K562 (cell line): ENCODE results near the gene TOX3. TPM values are rescaled to one million over a fixed set of nuclear protein-coding genes. Genes with fewer than 3 reads are reported as not detected.

ENCODE experiments used
- ATAC-seq: fragments of 200-7000 bp; cut with Tn5 transposase; 3 replicates; pipeline ENCODE4 v1.9.1; 2020; ENCODE audit warnings: moderate library complexity
- BruUV-seq: library from RNA; stranded (reverse); fragments of 400-500 nt; replicated peaks from 2 replicates; lab custom pipeline; 2021; lab: Mats Ljungman, UMichigan
- CTCF ChIA-PET: fragments of 300-600 bp; formaldehyde crosslinking; extraction: SDS; loops from one replicate; lab custom pipeline; 2021; ENCODE audit warnings: low intra/inter-chr PET ratio; lab: Yijun Ruan, JAX
- POLR2A ChIA-PET: fragments of 300-600, 350-650 bp; sonication (Branson Sonifier 250); formaldehyde crosslinking; extraction: SDS; loops from one replicate; lab custom pipeline; 2021; ENCODE audit warnings: antibody characterized with exemption, inconsistent platforms; lab: Yijun Ruan, JAX
- DNase-seq, 4 experiments: peaks; one replicate each; pipeline versions ENCODE4 v3.0.0 to v3.0.0-alpha.2; 2011 to 2018; ENCODE audit warnings: low spot score in 3 of 4, mixed read lengths in 3 of 4; ENCODE audit errors: extremely low read depth in 1 of 4
- FAIRE-seq: peaks from 2 replicates; lab custom pipeline; 2011; peaks lifted over from hg19 to GRCh38; lab: Jason Lieb, UNC
- H2AFZ ChIP-seq: 2 replicates; pipeline ENCODE4 v1.6.0; 2011; ENCODE audit warnings: low read depth, low read length, control low read depth, inconsistent platforms
- H3K27ac ChIP-seq: fragments of 200-600 bp; 3 replicates; pipeline ENCODE4 v1.8.0; 2011; ENCODE audit warnings: low read depth, mild to moderate bottlenecking, control low read depth, inconsistent platforms, low read length, moderate library complexity, mixed read lengths; ENCODE audit errors: extremely low read depth
- H3K27me3 ChIP-seq, 2 experiments: fragments of 300-600 bp in 1 of 2; 2 replicates in 1 of 2; 3 replicates in 1 of 2; pipeline versions ENCODE4 v1.6.0 to v1.8.0; 2011; ENCODE audit warnings: inconsistent platforms in 2 of 2, low read length in 2 of 2, mild to moderate bottlenecking in 1 of 2, mixed read lengths in 1 of 2, moderate library complexity in 1 of 2; ENCODE audit not compliant: control insufficient read depth in 2 of 2, insufficient read depth in 2 of 2
- H3K36me3 ChIP-seq: fragments of 300-600 bp; 3 replicates; pipeline ENCODE4 v1.8.0; 2011; ENCODE audit warnings: mild to moderate bottlenecking, low read length, inconsistent platforms; ENCODE audit not compliant: control insufficient read depth, insufficient read depth
- H3K4me1 ChIP-seq, 2 experiments: fragments of 200-600 bp in 1 of 2; replicated peaks in 1 of 2; 2 replicates in 1 of 2; 3 replicates in 1 of 2; pipeline versions ENCODE4 v1.5.1 to v1.8.0; 2011; ENCODE audit warnings: inconsistent platforms in 2 of 2, low read length in 2 of 2, mild to moderate bottlenecking in 1 of 2, mixed read lengths in 1 of 2, moderate library complexity in 1 of 2; ENCODE audit not compliant: control insufficient read depth in 2 of 2, insufficient read depth in 2 of 2
- H3K4me2 ChIP-seq: 2 replicates; pipeline ENCODE4 v1.6.1; 2011; ENCODE audit warnings: low read length, control low read depth, inconsistent platforms, mixed read lengths; ENCODE audit not compliant: insufficient read depth
- H3K4me3 ChIP-seq: fragments of 200-600 bp; sonication (generic), shearing (Covaris generic); 2 replicates; pipeline ENCODE4 v1.5.1; 2016; ENCODE audit warnings: control low read depth, inconsistent platforms
- H3K79me2 ChIP-seq: fragments of 200-600 bp; 3 replicates; pipeline ENCODE4 v1.8.0; 2011; ENCODE audit warnings: low read length, inconsistent platforms; ENCODE audit not compliant: control insufficient read depth, insufficient read depth
- H3K9ac ChIP-seq, 2 experiments: 2 replicates each; pipeline versions ENCODE4 v1.6.0 to v1.6.1; 2011; ENCODE audit warnings: low read depth in 2 of 2, low read length in 2 of 2, control low read depth in 1 of 2, inconsistent platforms in 1 of 2, mild to moderate bottlenecking in 1 of 2, mixed read lengths in 1 of 2; ENCODE audit not compliant: insufficient read depth in 1 of 2
- H3K9me1 ChIP-seq: one replicate; pipeline ENCODE4 v1.6.0; 2011; ENCODE audit warnings: inconsistent platforms, mild to moderate bottlenecking, low read length, moderate library complexity; ENCODE audit not compliant: control insufficient read depth, insufficient read depth
- H3K9me3 ChIP-seq: replicated peaks from 2 replicates; pipeline ENCODE4 v1.5.1; 2011; ENCODE audit warnings: low read depth, low read length, inconsistent platforms; ENCODE audit not compliant: control insufficient read depth, insufficient read depth
- H4K20me1 ChIP-seq: replicated peaks from 2 replicates; pipeline ENCODE4 v1.6.1; 2011; ENCODE audit warnings: low read length, inconsistent platforms, mixed read lengths; ENCODE audit not compliant: control insufficient read depth, insufficient read depth
- BRD9 ChIP-seq: fragments of 450-650 bp; IDR thresholded peaks from 2 replicates; pipeline ENCODE4 v1.6.1; 2018; ENCODE audit warnings: low read depth; ENCODE audit not compliant: partially characterized antibody
- NBN ChIP-seq: fragments of 450-650 bp; IDR thresholded peaks from 2 replicates; pipeline ENCODE4 v1.6.1; 2016; ENCODE audit warnings: low read depth, mild to moderate bottlenecking
- NCOA6 ChIP-seq: fragments of 450-650 bp; IDR thresholded peaks from 2 replicates; pipeline ENCODE4 v1.6.1; 2017; ENCODE audit warnings: mild to moderate bottlenecking
- SMC3 ChIP-seq: conservative IDR thresholded peaks from 2 replicates; pipeline ENCODE4 v1.6.1; 2011; ENCODE audit warnings: low read depth, low read length, improper control_type of control experiment; ENCODE audit not compliant: insufficient read depth
- TEAD1 ChIP-seq, 2 experiments: fragments of 450-650 bp in 1 of 2; sonication (generic) in 1 of 2; formaldehyde crosslinking; IDR thresholded peaks; 2 replicates each; pipeline versions ENCODE4 v1.4.0 to v1.8.0; 2020 to 2022; ENCODE audit warnings: mild to moderate bottlenecking in 2 of 2, missing genetic modification reagents in 1 of 2
- ZNF184 ChIP-seq: sonication (generic); formaldehyde crosslinking; IDR thresholded peaks from 2 replicates; pipeline ENCODE4 v1.5.0; 2020; ENCODE audit warnings: missing genetic modification reagents
- ZNF24 ChIP-seq: fragments of 450-650 bp; IDR thresholded peaks from 2 replicates; pipeline ENCODE4 v1.6.1; 2016
- ZNF3 ChIP-seq: fragments of 250-450 bp; sonication (Bioruptor Pico); IDR thresholded peaks from 2 replicates; pipeline ENCODE4 v1.5.0; 2021; ENCODE audit warnings: mild to moderate bottlenecking, moderate library complexity
- ZNF76 ChIP-seq: fragments of 250-450 bp; sonication (Bioruptor Pico); IDR thresholded peaks from 2 replicates; pipeline ENCODE4 v1.4.0; 2020; ENCODE audit warnings: mild to moderate bottlenecking, moderate library complexity, borderline replicate concordance
- WGBS: fragments of 100-300 bp; shearing (Covaris generic); methylation state at CpG from one replicate; pipeline ENCODE4 v1.1.6; 2016; ENCODE audit warnings: low coverage, mixed read lengths; ENCODE audit not compliant: insufficient coverage; ENCODE audit errors: missing lambda C conversion rate; 5-methylcytosine and 5-hydroxymethylcytosine counted together
- in situ Hi-C: fragments of 300-500 bp; cut with MboI; formaldehyde crosslinking; loops from 4 replicates; pipeline ENCODE4 v1.15.0; 2018; ENCODE audit warnings: inconsistent platforms, mixed read lengths
- intact Hi-C: fragments of 100-400 bp; cut with micrococcal nuclease; formaldehyde crosslinking; loops from 2 replicates; pipeline ENCODE4 v1.14.2; 2022
- polyA plus RNA-seq, 8 experiments: library from polyadenylated mRNA; depleted of rRNA in 4 of 8; stranded (reverse) in 5 of 8; unstranded in 3 of 8; fragments of >200 nt; fragmentation: Nextera tagmentation in 2 of 8; fragmentation: Illumina TruSeq in 1 of 8; extraction: Ambion mirVana in 2 of 8; extraction: Trizol in 1 of 8; gene quantifications; 2 replicates each; pipeline versions ENCODE4 v1.2.1 to v1.2.3, GENCODE V29; 2011 to 2014; ENCODE audit warnings: inconsistent platforms in 1 of 8, missing spikeins in 1 of 8
- total RNA-seq, 7 experiments: library from RNA; depleted of rRNA in 6 of 7; stranded (reverse); fragments of >200 nt in 6 of 7; fragmentation: Illumina TruSeq in 2 of 7; extraction: Trizol in 2 of 7; gene quantifications; 2 replicates each; pipeline versions ENCODE4 v1.2.1 to v1.2.3, GENCODE V29; 2011 to 2021; ENCODE audit warnings: low replicate concordance in 1 of 7

The TOX3 gene
- total and polyA plus RNA-seq, 9 of the 15 experiments (the other 6 are each of a cell fraction or from before 2014, with no cell fraction given), result not detected

DNA sequence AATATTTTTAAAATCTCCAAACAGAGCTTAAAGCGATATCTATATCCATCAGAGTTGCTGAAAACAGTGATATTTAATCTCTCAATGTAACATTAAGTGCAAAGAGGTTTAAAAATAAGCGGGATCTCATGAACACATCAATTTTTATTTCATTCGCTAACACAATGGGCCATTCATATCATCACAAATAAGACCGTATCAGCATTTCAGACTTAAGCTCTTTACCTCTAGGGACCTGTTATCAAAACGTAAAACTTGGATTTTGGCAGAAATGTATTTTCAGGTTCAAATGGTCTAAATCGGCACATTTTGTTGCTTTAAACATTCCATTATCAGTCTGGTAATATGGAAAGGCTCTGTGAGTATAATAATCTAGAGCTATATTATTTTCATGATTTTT, 77.9 kb downstream of the TOX3 start:
- Histone ChIP-seq H3K4me3 (no peak overlapping the region), H2AFZ (no peak overlapping the region), H3K36me3 (no peaks in the 10 kb centered on the region), H3K79me2 (no peaks in the 10 kb centered on the region), H3K4me2 (no peak overlapping the region), H3K4me1 (no peaks in the 10 kb centered on the region), H3K27me3 (no peaks in the 10 kb centered on the region), H3K9me1 (no peaks in the 10 kb centered on the region), H3K27ac (no peak overlapping the region), H3K9ac (no peak overlapping the region), H4K20me1 (no peaks in the 10 kb centered on the region), H3K9me3 (no peaks in the 10 kb centered on the region)
- FAIRE-seq (no peak), DNase-seq (no peak), ATAC-seq (no peak)
- in situ Hi-C loops, result no loop called here
- intact Hi-C loops, result no loop called here
- POLR2A ChIA-PET, result no interaction called here
- WGBS, result under 1% methylated on average over 6 of the region's 6 CpGs
- TF ChIP-seq ZNF184 (CRISPR knock-in tag), result no peak
- TF ChIP-seq ZNF76, result no peak
- BruUV-seq, result no TSS peak
- CTCF ChIA-PET, result no interaction called here

GRCh38 chr16:52467753-52468152, 79.2 kb downstream of the TOX3 start:
- ATAC-seq (no peak), DNase-seq (no peak), FAIRE-seq (no peak)
- CTCF ChIA-PET, result no interaction called here
- intact Hi-C loops (no loop called here), in situ Hi-C loops (no loop called here)
- H3K9me3 ChIP-seq, result no peaks in the 10 kb centered on the region; the same call in 1 of the 2 replicates
- BruUV-seq, result no TSS peak
- no peak overlapping the region for H3K4me3 ChIP-seq
- no peaks in the 10 kb centered on the region for H3K36me3 ChIP-seq
- no peak for TF ChIP-seq BRD9
- TF ChIP-seq ZNF24, result no peak
- no peak for TF ChIP-seq TEAD1 (CRISPR knock-in tag; IDR thresholded peaks at IDR 0.05)
- TF ChIP-seq NBN, result no peak
- TF ChIP-seq SMC3, result no peak
- TF ChIP-seq ZNF3 (CRISPR knock-in tag), result no peak
- TF ChIP-seq NCOA6, result no peak
- H3K27ac ChIP-seq, result no peak overlapping the region
- H3K9me1 ChIP-seq, result no peaks in the 10 kb centered on the region
- H4K20me1 ChIP-seq, result no peaks in the 10 kb centered on the region
- H3K4me2 ChIP-seq, result no peak overlapping the region
- no peak overlapping the region for H3K9ac ChIP-seq
- no peaks in the 10 kb centered on the region for H3K79me2 ChIP-seq
- H2AFZ ChIP-seq, result no peak overlapping the region
- WGBS, result 8% methylated on average over 1 of the region's 1 CpG
- POLR2A ChIA-PET, result no interaction called here
- no peaks in the 10 kb centered on the region for H3K27me3 ChIP-seq
- H3K4me1 ChIP-seq, result no peaks in the 10 kb centered on the region
